Astrocyte (in vitro differentiated cells and primary cell): Measurements from ENCODE around the gene AKAP13. TPM values are rescaled to one million over a fixed set of nuclear protein-coding genes. Genes with fewer than 3 reads are reported as not detected.

ENCODE experiments used
- DNase-seq: peaks from one replicate; pipeline ENCODE4 v3.0.0-alpha.2; 2010; ENCODE audit warnings: low read depth
- FAIRE-seq: peaks from 2 replicates; lab custom pipeline; 2011; peaks lifted over from hg19 to GRCh38; lab: Jason Lieb, UNC
- H2AFZ ChIP-seq: 2 replicates; pipeline ENCODE4 v1.6.0; 2012; ENCODE audit warnings: low read depth, low read length, inconsistent platforms
- H3K27ac ChIP-seq: 2 replicates; pipeline ENCODE4 v1.5.1; 2011; ENCODE audit warnings: low read depth, low read length, inconsistent platforms
- H3K27me3 ChIP-seq: 2 replicates; pipeline ENCODE4 v1.6.0; 2011; ENCODE audit warnings: low read length, inconsistent platforms; ENCODE audit not compliant: insufficient read depth
- H3K36me3 ChIP-seq: 2 replicates; pipeline ENCODE4 v1.5.1; 2011; ENCODE audit warnings: low read length, inconsistent platforms; ENCODE audit not compliant: insufficient read depth
- H3K4me1 ChIP-seq: 2 replicates; pipeline ENCODE4 v1.5.1; 2011; ENCODE audit warnings: low read length, inconsistent platforms; ENCODE audit not compliant: insufficient read depth
- H3K4me2 ChIP-seq: 2 replicates; pipeline ENCODE4 v1.6.0; 2012; ENCODE audit warnings: low read length, inconsistent platforms
- H3K4me3 ChIP-seq: 2 replicates; pipeline ENCODE4 v1.5.1; 2011; ENCODE audit warnings: low read depth, mild to moderate bottlenecking, low read length, inconsistent platforms; ENCODE audit not compliant: insufficient read depth
- H3K79me2 ChIP-seq: 2 replicates; pipeline ENCODE4 v1.6.0; 2012; ENCODE audit warnings: mild to moderate bottlenecking, low read length, inconsistent platforms; ENCODE audit not compliant: insufficient read depth
- H3K9ac ChIP-seq: 2 replicates; pipeline ENCODE4 v1.6.0; 2012; ENCODE audit warnings: mild to moderate bottlenecking, low read length, inconsistent platforms
- H3K9me3 ChIP-seq: 2 replicates; pipeline ENCODE4 v1.5.1; 2012; ENCODE audit warnings: low read depth, mild to moderate bottlenecking, low read length, inconsistent platforms; ENCODE audit not compliant: insufficient read depth
- H4K20me1 ChIP-seq: 2 replicates; pipeline ENCODE4 v1.6.0; 2012; ENCODE audit warnings: low read length, inconsistent platforms; ENCODE audit not compliant: insufficient read depth
- H3K27ac Mint-ChIP-seq: one replicate; pipeline ENCODE4 v1.8.0; 2021; ENCODE audit warnings: mild to moderate bottlenecking, mixed read lengths; ENCODE audit not compliant: unreplicated experiment
- H3K27me3 Mint-ChIP-seq: one replicate; pipeline ENCODE4 v1.8.0; 2021; ENCODE audit warnings: low read depth, mixed read lengths; ENCODE audit not compliant: unreplicated experiment
- H3K36me3 Mint-ChIP-seq: one replicate; pipeline ENCODE4 v1.8.0; 2021; ENCODE audit warnings: low read depth, mixed read lengths; ENCODE audit not compliant: unreplicated experiment
- H3K4me1 Mint-ChIP-seq: one replicate; pipeline ENCODE4 v1.8.0; 2021; ENCODE audit warnings: low read depth, mixed read lengths; ENCODE audit not compliant: unreplicated experiment
- H3K4me3 Mint-ChIP-seq: one replicate; pipeline ENCODE4 v1.8.0; 2021; ENCODE audit warnings: mild to moderate bottlenecking, moderate library complexity, mixed read lengths; ENCODE audit not compliant: unreplicated experiment
- H3K9me3 Mint-ChIP-seq: one replicate; pipeline ENCODE4 v1.8.0; 2021; ENCODE audit warnings: mild to moderate bottlenecking, mixed read lengths; ENCODE audit not compliant: unreplicated experiment
- CTCF ChIP-seq: IDR thresholded peaks from 2 replicates; pipeline ENCODE4 v1.5.1; 2011; ENCODE audit warnings: low read depth, mild to moderate bottlenecking, inconsistent platforms, low read length, moderate library complexity; ENCODE audit not compliant: insufficient read depth
- EZH2 ChIP-seq: IDR thresholded peaks from 2 replicates; pipeline ENCODE4 v1.6.1; 2012; ENCODE audit warnings: mild to moderate bottlenecking, low read length, inconsistent platforms; ENCODE audit not compliant: insufficient read depth
- total RNA-seq: library from RNA; stranded (reverse); gene quantifications from 2 replicates; pipeline ENCODE4 v1.2.1, GENCODE V29; 2021

AKAP13 gene
- total RNA-seq, 1 donor from 2014 or later, result 98.2 TPM

GRCh38 chr15:85722374-85723152, 342.2 kb downstream of the AKAP13 start:
- Mint-ChIP-seq H3K36me3 (peaks cover 11% of the 10 kb centered on the region), H3K27me3 (no peaks in the 10 kb centered on the region), H3K27ac (no peak overlapping the region), H3K4me1 (peaks cover 17% of the 10 kb centered on the region), H3K9me3 (no peaks in the 10 kb centered on the region), H3K4me3 (no peak overlapping the region)
- TF ChIP-seq EZH2 (no peak), CTCF (no peak)
- Histone ChIP-seq H3K9ac (no peak overlapping the region), H3K4me1 (no peaks in the 10 kb centered on the region), H4K20me1 (no peaks in the 10 kb centered on the region), H3K27ac (no peak overlapping the region), H3K36me3 (peaks cover 57% of the 10 kb centered on the region), H3K4me2 (no peak overlapping the region), H3K79me2 (no peaks in the 10 kb centered on the region), H2AFZ (no peak overlapping the region), H3K4me3 (no peak overlapping the region), H3K27me3 (no peaks in the 10 kb centered on the region), H3K9me3 (no peaks in the 10 kb centered on the region)
- no peak for FAIRE-seq
- DNase-seq, result no peak

GRCh38 chr15:85723960-85724945, 343.9 kb downstream of the AKAP13 start:
- Mint-ChIP-seq H3K4me3 (no peak overlapping the region), H3K36me3 (peaks cover 8% of the 10 kb centered on the region)
- FAIRE-seq, result no peak

More at GRCh38 chr15:85723960-85724945, 343.9 kb downstream of the AKAP13 start:
- Histone ChIP-seq H3K27ac (no peak overlapping the region), H3K36me3 (peaks cover 50% of the 10 kb centered on the region), H3K27me3 (no peaks in the 10 kb centered on the region), H2AFZ (no peak overlapping the region), H3K4me1 (no peaks in the 10 kb centered on the region), H3K4me3 (no peak overlapping the region), H3K79me2 (no peaks in the 10 kb centered on the region), H3K4me2 (no peak overlapping the region), H4K20me1 (no peaks in the 10 kb centered on the region), H3K9ac (no peak overlapping the region), H3K9me3 (no peaks in the 10 kb centered on the region)
- TF ChIP-seq CTCF, result no peak
- no peak for TF ChIP-seq EZH2
- Mint-ChIP-seq H3K27me3 (no peaks in the 10 kb centered on the region), H3K9me3 (no peaks in the 10 kb centered on the region), H3K4me1 (peaks cover 17% of the 10 kb centered on the region), H3K27ac (no peak overlapping the region)
- no peak for DNase-seq
